Lower leg skin (tissue), 4 donors: ENCODE measurements around the gene GNG7. TPM values are rescaled to one million over a fixed set of nuclear protein-coding genes. Genes with fewer than 3 reads are reported as not detected.

Experiments used
- DNase-seq, 2 donors: peaks; one replicate each; pipeline ENCODE4 v3.0.0-alpha.2; 2019; ENCODE audit warnings: low spot score in 2 of 2
- H3K4me3 ChIP-seq: fragments of 200-600 bp; sonication (generic); 2 replicates; pipeline ENCODE4 v1.5.1; 2017; ENCODE audit warnings: mild to moderate bottlenecking, low read depth; ENCODE audit not compliant: poor library complexity, severe bottlenecking
- CTCF ChIP-seq, 3 donors: fragments of 450-650 bp; IDR thresholded peaks; one replicate each; pipeline ENCODE4 v1.5.1; 2016; ENCODE audit warnings: antibody characterized with exemption in 3 of 3, mild to moderate bottlenecking in 3 of 3, moderate library complexity in 2 of 3
- POLR2A ChIP-seq, 2 donors: fragments of 450-650 bp; IDR thresholded peaks; one replicate each; pipeline ENCODE4 v1.6.1; 2016 to 2017; ENCODE audit warnings: antibody characterized with exemption in 2 of 2, mild to moderate bottlenecking in 1 of 2, moderate library complexity in 1 of 2
- WGBS, 2 donors: methylation state at CpG; one replicate each; pipeline ENCODE4 v1.1.5; 2018; 5-methylcytosine and 5-hydroxymethylcytosine counted together
- intact Hi-C: fragments of 100-400 bp; cut with DNase I; formaldehyde crosslinking; loops from one replicate; pipeline ENCODE4 v1.15.0; 2023; ENCODE audit warnings: low total_unique reads
- total RNA-seq, 4 donors: library from RNA; depleted of rRNA; stranded (reverse); fragments of >200 nt; gene quantifications; one replicate each; pipeline ENCODE4 v1.1.0, GENCODE V29; 2016

GNG7 gene
- total RNA-seq, 4 donors from 2014 or later: 0.59 to 3.4 (median 2.4) TPM

- no peak for DNase-seq
- intact Hi-C loops: no loop called here
- H3K4me3 ChIP-seq: no peak overlapping the region
- 75 to 80% methylated on average over 8 of the region's 8 CpGs for WGBS, 2 donors
- TF ChIP-seq POLR2A (IDR thresholded peaks at IDR 0.05) (no peak), CTCF (IDR thresholded peaks at IDR 0.05) (no peak)
Observed at GRCh38 chr19:2743099-2743498, 40.6 kb upstream of the GNG7 start.

GRCh38 chr19:2740314-2740656, 37.8 kb upstream of the GNG7 start:
- H3K4me3 ChIP-seq: no peak overlapping the region
- 44 to 46% methylated on average over 13 of the region's 13 CpGs for WGBS, 2 donors
- no peak for TF ChIP-seq POLR2A (IDR thresholded peaks at IDR 0.05)
- no peak for TF ChIP-seq CTCF (IDR thresholded peaks at IDR 0.05)
- no peak for DNase-seq
- intact Hi-C loops: no loop called here

DNA sequence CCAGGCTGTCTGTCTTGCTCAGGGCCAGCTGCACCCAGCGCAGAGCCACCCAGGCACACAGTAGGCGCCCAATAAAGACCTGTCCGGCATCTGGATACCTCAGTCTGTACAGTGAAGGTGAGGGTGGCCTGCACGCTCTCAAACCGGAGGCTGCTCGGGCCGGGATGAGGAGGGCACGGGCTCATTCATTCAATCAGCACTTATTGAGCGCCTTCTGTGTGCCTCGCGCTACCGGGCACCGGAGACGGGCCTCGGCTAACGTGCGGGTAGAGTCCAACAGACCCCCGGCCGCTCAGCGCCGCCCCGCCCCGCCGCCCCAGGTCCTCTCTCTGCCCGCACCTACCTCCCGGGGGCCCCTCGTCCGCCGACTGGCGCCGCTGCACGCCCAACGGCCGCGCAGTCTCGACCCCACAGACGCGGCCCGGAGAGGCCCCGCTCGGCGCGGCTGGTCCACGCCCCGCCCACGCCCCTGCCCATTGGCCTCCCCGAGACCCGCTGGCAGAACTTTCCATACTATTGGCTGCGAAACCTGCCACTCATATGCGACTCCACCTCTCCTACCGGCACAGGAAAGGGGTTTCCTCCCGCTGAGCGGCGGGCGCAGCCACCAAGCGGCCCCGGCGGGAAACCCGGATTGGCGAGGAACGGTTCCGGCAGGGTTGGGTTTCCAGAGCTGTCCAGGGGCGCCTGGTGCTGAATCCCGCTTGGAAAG, 37.3 kb upstream of the GNG7 start, which contains the start of gene SLC39A3:
SLC39A3 (minus strand) TSS at position 416 of the 712 bp plus-strand sequence. CDS start 2,760 bp downstream, outside the sequence.
- H3K4me3 ChIP-seq: peak within 1 kb of the TSS; percentile 62
- TF ChIP-seq POLR2A (IDR thresholded peaks at IDR 0.05): no peak
- TF ChIP-seq CTCF (IDR thresholded peaks at IDR 0.05): peak in 1 of 3 donors; percentile 29
- 0 to 1% methylated on average over 28 to 64 of the region's 64 CpGs for WGBS, 2 donors
- DNase-seq: peak; percentile 97 to 99
- intact Hi-C loops: no loop called here

GRCh38 chr19:2736550-2737190, 34.2 kb upstream of the GNG7 start:
- no peak overlapping the region for H3K4me3 ChIP-seq
- 94 to 97% methylated on average over 15 of the region's 15 CpGs for WGBS, 2 donors
- no peak for DNase-seq
- intact Hi-C loops: no loop called here
- TF ChIP-seq POLR2A (IDR thresholded peaks at IDR 0.05): no peak
- no peak for TF ChIP-seq CTCF (IDR thresholded peaks at IDR 0.05)

DNA sequence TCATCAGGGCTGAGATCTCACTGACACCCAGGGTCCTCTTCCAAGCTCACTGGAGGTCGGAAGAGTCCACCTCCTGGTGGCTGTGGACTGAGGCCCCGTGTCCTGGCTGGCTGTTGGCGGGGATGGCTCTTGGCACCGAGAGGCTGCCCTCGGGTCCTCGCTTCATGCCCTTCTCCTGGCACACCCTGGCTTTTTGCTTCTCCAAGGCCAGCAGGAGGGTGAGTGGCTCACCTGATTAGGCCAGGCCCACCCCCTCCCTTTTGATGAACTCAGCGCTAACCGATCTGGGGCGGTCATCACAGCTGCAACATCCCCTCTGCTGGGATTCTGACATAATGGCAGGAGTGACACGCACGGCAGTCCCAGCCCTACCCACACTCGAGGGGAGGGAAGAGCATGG, 32.9 kb upstream of the GNG7 start:
- 95 to 97% methylated on average over 12 of the region's 12 CpGs for WGBS, 2 donors
- TF ChIP-seq CTCF (IDR thresholded peaks at IDR 0.05): no peak
- no peak for TF ChIP-seq POLR2A (IDR thresholded peaks at IDR 0.05)
- no peak overlapping the region for H3K4me3 ChIP-seq
- no peak for DNase-seq
- intact Hi-C loops: no loop called here
